G401 (cell line): ENCODE data around the gene BARX2. TPM values are rescaled to one million over a fixed set of nuclear protein-coding genes. Genes with fewer than 3 reads are reported as not detected.

Source experiments
- DNase-seq: peaks from one replicate; pipeline ENCODE4 v3.0.0-alpha.2; 2015; ENCODE audit warnings: low spot score
- in situ Hi-C: cut with HindIII; loops from 2 replicates; pipeline ENCODE4 v1.10.0; 2016; ENCODE audit warnings: low sequenced_read_pairs, mixed read lengths
- total RNA-seq: library from RNA; depleted of rRNA; stranded (reverse); fragments of >200 nt; shearing (Covaris generic); gene quantifications from 2 replicates; pipeline ENCODE4 v1.2.3, GENCODE V29; 2014

The BARX2 gene
- total RNA-seq, 1 experiment from 2014 or later, result not detected

- no peak for DNase-seq
- in situ Hi-C loops, result no loop called here
These were observed 2.8 kb upstream of the BARX2 start for GRCh38 chr11:129372609-129373488.

- in situ Hi-C loops, result no loop called here
- DNase-seq, result no peak
These were observed 2.1 kb upstream of the BARX2 start for GRCh38 chr11:129373489-129373953.

GRCh38 chr11:129374081-129374992, 1.3 kb upstream of the BARX2 start:
- in situ Hi-C loops, result no loop called here
- DNase-seq, result no peak

GRCh38 chr11:129374993-129375750, 476 bp upstream of the BARX2 start:
- in situ Hi-C loops, result no loop called here
- no peak for DNase-seq

- in situ Hi-C loops, result no loop called here
- DNase-seq, result no peak
These were observed 1.2 kb downstream of the BARX2 start for GRCh38 chr11:129376658-129377341.

GRCh38 chr11:129377739-129378138, 2.1 kb downstream of the BARX2 start:
- DNase-seq, result no peak
- in situ Hi-C loops, result no loop called here

- in situ Hi-C loops, result no loop called here
- DNase-seq, result no peak
These were observed 4.8 kb downstream of the BARX2 start for GRCh38 chr11:129380413-129380812.

- in situ Hi-C loops, result no loop called here
These were observed 6.9 kb downstream of the BARX2 start for GRCh38 chr11:129382583-129382982.

GRCh38 chr11:129383060-129383459, 7.4 kb downstream of the BARX2 start:
- in situ Hi-C loops, result no loop called here
- no peak for DNase-seq

More at GRCh38 chr11:129382583-129382982, 6.9 kb downstream of the BARX2 start:
- no peak for DNase-seq

- no peak for DNase-seq
- in situ Hi-C loops, result no loop called here
These were observed 7.9 kb downstream of the BARX2 start for GRCh38 chr11:129383502-129383901.

GRCh38 chr11:129384415-129384814, 8.8 kb downstream of the BARX2 start:
- in situ Hi-C loops, result no loop called here
- DNase-seq, result no peak

- in situ Hi-C loops, result no loop called here
- no peak for DNase-seq
These were observed 10.2 kb downstream of the BARX2 start for GRCh38 chr11:129385801-129386200.

- no peak for DNase-seq
- in situ Hi-C loops, result no loop called here
These were observed 11.2 kb downstream of the BARX2 start for GRCh38 chr11:129386795-129387397.

- in situ Hi-C loops, result no loop called here
- no peak for DNase-seq
These were observed 11.8 kb downstream of the BARX2 start for GRCh38 chr11:129387434-129387833.

GRCh38 chr11:129388824-129389223, 13.2 kb downstream of the BARX2 start:
- no peak for DNase-seq
- in situ Hi-C loops, result no loop called here

- in situ Hi-C loops, result no loop called here
- no peak for DNase-seq
These were observed 14.7 kb downstream of the BARX2 start for GRCh38 chr11:129390303-129390821.

GRCh38 chr11:129391360-129391759, 15.7 kb downstream of the BARX2 start:
- in situ Hi-C loops, result no loop called here
- DNase-seq, result no peak

GRCh38 chr11:129391821-129392220, 16.2 kb downstream of the BARX2 start:
- in situ Hi-C loops, result no loop called here
- DNase-seq, result no peak
